ENCODE results near the gene TYW1.
"Not testable (repeated sequence)": the region's sequence is repeated elsewhere in the genome, so short reads cannot be mapped to it uniquely, and the experiment has no call there.

Gene TYW1

DNA sequence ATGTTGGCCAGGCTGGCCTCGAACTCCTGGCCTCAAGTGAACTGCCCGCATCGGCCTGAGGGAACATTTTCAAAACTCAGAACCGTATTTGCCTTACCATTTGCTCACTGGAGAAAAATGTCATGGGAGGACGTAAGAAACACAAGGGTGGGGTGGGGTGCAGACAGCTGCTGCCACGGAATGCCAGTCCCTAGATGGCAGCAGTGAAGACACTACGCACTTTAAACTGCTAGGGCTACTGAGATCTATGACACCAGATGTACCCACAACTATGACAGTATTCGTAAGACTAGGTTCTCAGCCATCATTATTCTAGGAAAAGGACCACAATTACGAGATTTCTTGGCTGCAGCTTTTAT, 2.0 kb upstream of the TYW1 start:
- H3K4me3 ChIP-seq (replicated peaks; ENCODE audit: low read depth, low read length), result peak overlapping the region; percentile 72
- DNase-seq (ENCODE audit: extremely low read depth, insufficient read length), result peak; percentile 18
- not testable (repeated sequence) for H3K36me3 ChIP-seq (ENCODE audit: control insufficient read depth, insufficient read depth, low read length); H3K27me3 ChIP-seq (replicated peaks; ENCODE audit: control insufficient read depth, insufficient read depth, low read length)
- TF ChIP-seq, protein P1, sequence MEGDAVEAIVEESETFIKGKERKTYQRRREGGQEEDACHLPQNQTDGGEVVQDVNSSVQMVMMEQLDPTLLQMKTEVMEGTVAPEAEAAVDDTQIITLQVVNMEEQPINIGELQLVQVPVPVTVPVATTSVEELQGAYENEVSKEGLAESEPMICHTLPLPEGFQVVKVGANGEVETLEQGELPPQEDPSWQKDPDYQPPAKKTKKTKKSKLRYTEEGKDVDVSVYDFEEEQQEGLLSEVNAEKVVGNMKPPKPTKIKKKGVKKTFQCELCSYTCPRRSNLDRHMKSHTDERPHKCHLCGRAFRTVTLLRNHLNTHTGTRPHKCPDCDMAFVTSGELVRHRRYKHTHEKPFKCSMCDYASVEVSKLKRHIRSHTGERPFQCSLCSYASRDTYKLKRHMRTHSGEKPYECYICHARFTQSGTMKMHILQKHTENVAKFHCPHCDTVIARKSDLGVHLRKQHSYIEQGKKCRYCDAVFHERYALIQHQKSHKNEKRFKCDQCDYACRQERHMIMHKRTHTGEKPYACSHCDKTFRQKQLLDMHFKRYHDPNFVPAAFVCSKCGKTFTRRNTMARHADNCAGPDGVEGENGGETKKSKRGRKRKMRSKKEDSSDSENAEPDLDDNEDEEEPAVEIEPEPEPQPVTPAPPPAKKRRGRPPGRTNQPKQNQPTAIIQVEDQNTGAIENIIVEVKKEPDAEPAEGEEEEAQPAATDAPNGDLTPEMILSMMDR (IDR thresholded peaks at IDR 0.05; ENCODE audit: insufficient read depth, low read length, poor library complexity, severe bottlenecking), result peak; percentile 45

- H3K4me3 ChIP-seq (replicated peaks; ENCODE audit: low read depth, low read length), result peak within 1 kb of the TSS; percentile 72
- not testable (repeated sequence) for H3K36me3 ChIP-seq (ENCODE audit: control insufficient read depth, insufficient read depth, low read length); H3K27me3 ChIP-seq (replicated peaks; ENCODE audit: control insufficient read depth, insufficient read depth, low read length)
- peak; percentile 87 for DNase-seq (ENCODE audit: extremely low read depth, insufficient read length)
Measured at GRCh38 chr7:66995050-66995776, 1.4 kb upstream of the TYW1 start, which contains the start of gene SBDS. Gene SBDS, minus strand, starts transcription at chr7:66995586. Its CDS starts 169 bp downstream, at chr7:66995417.

DNA sequence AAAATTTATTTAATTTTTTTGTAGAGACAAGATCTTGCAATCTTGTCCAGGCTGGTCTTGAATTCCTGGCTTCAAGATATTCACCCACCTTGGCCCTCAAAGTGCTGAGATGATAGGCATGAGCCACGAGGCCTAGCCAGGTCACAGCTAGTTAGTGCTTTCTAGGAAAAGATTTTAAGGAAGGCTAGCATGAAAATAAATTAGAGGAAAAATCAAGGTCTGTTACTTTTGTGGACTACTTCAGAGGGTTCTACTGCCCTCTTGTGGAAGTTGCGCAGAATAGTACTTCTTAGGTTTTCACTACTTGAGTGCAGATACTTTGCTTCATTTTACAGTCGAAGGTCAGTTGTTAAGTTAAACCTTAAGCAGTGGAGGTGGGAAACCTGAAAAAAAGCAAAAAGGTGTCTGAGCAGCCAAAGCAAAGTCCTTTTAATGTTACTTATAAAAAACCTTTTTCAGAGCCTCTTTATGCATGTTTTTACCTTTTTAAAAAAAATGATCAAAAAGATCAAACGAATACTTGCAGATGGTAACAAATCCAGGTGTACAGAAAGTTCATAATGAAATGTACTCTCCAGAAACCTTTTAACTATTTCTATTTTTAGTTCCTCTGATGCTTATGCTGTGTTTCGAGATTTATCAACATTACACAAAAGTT, 4.1 kb downstream of the TYW1 start:
- DNase-seq (ENCODE audit: extremely low read depth, insufficient read length); H3K36me3 ChIP-seq (ENCODE audit: control insufficient read depth, insufficient read depth, low read length); H3K27me3 ChIP-seq (replicated peaks; ENCODE audit: control insufficient read depth, insufficient read depth, low read length); H3K4me3 ChIP-seq (replicated peaks; ENCODE audit: low read depth, low read length): not testable (repeated sequence)
- TF ChIP-seq, protein P1 (IDR thresholded peaks at IDR 0.05; ENCODE audit: insufficient read depth, low read length, poor library complexity, severe bottlenecking), result peak; percentile 14

DNA sequence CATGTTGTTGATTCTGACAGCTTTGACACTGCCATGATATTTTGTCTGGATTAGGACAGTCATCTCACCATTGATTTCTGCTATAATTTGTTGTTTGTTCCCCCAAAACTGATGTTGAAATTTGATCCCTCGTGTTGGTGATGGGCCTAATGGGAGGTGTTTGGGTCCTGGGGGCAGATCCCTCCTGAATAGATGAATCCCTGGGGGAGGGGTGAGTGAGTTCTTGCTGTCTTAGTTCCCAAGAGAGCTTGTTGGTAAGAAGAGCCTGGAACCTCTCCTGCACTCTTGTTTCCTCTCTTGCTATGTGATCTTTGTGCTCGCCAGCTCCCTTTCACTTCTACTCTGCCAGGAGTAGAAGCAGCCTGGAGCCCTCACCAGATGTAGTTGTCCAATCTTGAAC, 7.5 kb downstream of the TYW1 start:
- H3K36me3 ChIP-seq (ENCODE audit: control insufficient read depth, insufficient read depth, low read length); H3K27me3 ChIP-seq (replicated peaks; ENCODE audit: control insufficient read depth, insufficient read depth, low read length); DNase-seq (ENCODE audit: extremely low read depth, insufficient read length); H3K4me3 ChIP-seq (replicated peaks; ENCODE audit: low read depth, low read length): not testable (repeated sequence)

DNA sequence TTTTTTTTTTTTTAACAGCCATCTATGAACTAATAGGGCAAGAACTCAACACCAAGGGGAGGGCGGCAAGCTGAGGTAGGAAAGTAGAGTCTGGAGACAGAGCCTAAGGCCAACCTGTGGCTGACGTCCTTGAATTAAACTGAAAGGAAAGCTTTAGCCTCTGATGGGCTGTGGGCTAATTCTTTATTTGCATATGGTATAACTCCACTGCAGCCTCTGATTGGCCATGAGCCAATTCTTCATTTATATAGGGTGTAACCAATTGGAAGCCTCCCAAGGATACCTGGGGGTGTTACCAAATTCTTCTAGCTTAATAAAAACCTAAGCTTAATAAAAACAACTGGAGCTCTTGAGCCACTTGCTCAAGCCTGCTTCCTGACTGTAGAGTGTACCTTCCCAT, 10.3 kb downstream of the TYW1 start:
- DNase-seq (ENCODE audit: extremely low read depth, insufficient read length), result no peak
- H3K27me3 ChIP-seq (replicated peaks; ENCODE audit: control insufficient read depth, insufficient read depth, low read length), result no peaks in the 10 kb centered on the region
- no peak overlapping the region for H3K4me3 ChIP-seq (replicated peaks; ENCODE audit: low read depth, low read length)
- TF ChIP-seq, protein P1 (IDR thresholded peaks at IDR 0.05; ENCODE audit: insufficient read depth, low read length, poor library complexity, severe bottlenecking), result no peak
- H3K36me3 ChIP-seq (ENCODE audit: control insufficient read depth, insufficient read depth, low read length), result no peaks in the 10 kb centered on the region; the same call in none of the 2 replicates

DNA sequence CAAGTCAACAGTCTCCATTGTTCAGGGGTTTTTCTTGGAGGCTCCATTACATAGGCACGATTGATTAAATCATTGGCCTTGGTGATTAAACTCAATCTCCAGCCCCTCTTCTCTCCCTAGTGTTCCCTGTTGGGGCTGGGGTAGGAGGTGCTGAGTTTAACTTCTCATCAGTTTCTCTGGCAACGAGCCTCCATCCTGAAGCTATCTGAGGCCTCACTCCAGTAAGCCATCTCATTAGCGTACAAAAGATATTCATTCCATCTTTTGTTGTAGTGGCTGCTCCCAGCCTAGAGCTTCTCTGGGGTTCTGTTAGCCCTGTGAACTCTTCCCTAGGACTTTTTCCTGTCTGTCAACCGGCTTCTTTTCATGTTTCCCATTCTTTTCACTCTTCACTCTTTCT, 11.6 kb downstream of the TYW1 start:
- TF ChIP-seq, protein P1 (IDR thresholded peaks at IDR 0.05; ENCODE audit: insufficient read depth, low read length, poor library complexity, severe bottlenecking), result no peak
- Histone ChIP-seq H3K27me3 (replicated peaks; ENCODE audit: control insufficient read depth, insufficient read depth, low read length) (no peaks in the 10 kb centered on the region), H3K4me3 (replicated peaks; ENCODE audit: low read depth, low read length) (no peak overlapping the region), H3K36me3 (ENCODE audit: control insufficient read depth, insufficient read depth, low read length) (no peaks in the 10 kb centered on the region; the same call in none of the 2 replicates)
- no peak for DNase-seq (ENCODE audit: extremely low read depth, insufficient read length)

GRCh38 chr7:67009677-67010076, 13.0 kb downstream of the TYW1 start:
- H3K4me3 ChIP-seq (replicated peaks; ENCODE audit: low read depth, low read length); H3K36me3 ChIP-seq (ENCODE audit: control insufficient read depth, insufficient read depth, low read length); H3K27me3 ChIP-seq (replicated peaks; ENCODE audit: control insufficient read depth, insufficient read depth, low read length); DNase-seq (ENCODE audit: extremely low read depth, insufficient read length): not testable (repeated sequence)

GRCh38 chr7:67014076-67014622, 17.5 kb downstream of the TYW1 start:
- DNase-seq (ENCODE audit: extremely low read depth, insufficient read length); H3K4me3 ChIP-seq (replicated peaks; ENCODE audit: low read depth, low read length); H3K36me3 ChIP-seq (ENCODE audit: control insufficient read depth, insufficient read depth, low read length); H3K27me3 ChIP-seq (replicated peaks; ENCODE audit: control insufficient read depth, insufficient read depth, low read length): not testable (repeated sequence)

GRCh38 chr7:67017971-67018370, 21.3 kb downstream of the TYW1 start:
- not testable (repeated sequence) for H3K27me3 ChIP-seq (replicated peaks; ENCODE audit: control insufficient read depth, insufficient read depth, low read length); DNase-seq (ENCODE audit: extremely low read depth, insufficient read length); H3K4me3 ChIP-seq (replicated peaks; ENCODE audit: low read depth, low read length)
- H3K36me3 ChIP-seq (ENCODE audit: control insufficient read depth, insufficient read depth, low read length), result peaks cover 14% of the 10 kb centered on the region
